ENCODE measurements around the gene LRRTM4. TPM values are rescaled to one million over a fixed set of nuclear protein-coding genes. Genes with fewer than 3 reads are reported as not detected.

The LRRTM4 gene
- polyA plus RNA-seq (2012; rRNA removed) = 0.10 and 0.39 TPM in 2 replicates
- polyA plus RNA-seq (2012; cell fraction: cytosol; rRNA removed) = 0.42 and 0.51 TPM in 2 replicates
- polyA plus RNA-seq (2012; cell fraction: nucleus; rRNA removed) = 0.08 and 0.12 TPM in 2 replicates

- Histone ChIP-seq H3K4me1 (ENCODE audit: control insufficient read depth in 1 of 2, insufficient read depth in 2 of 2, low read depth in 1 of 2, low read length in 1 of 2) (no peaks in the 10 kb centered on the region; a peak in 2 of 4 replicates), H3K4me3 (ENCODE audit: low read depth in 2 of 2, low read length in 1 of 2) (peak within 1 kb of the TSS in 1 of 2 experiments; percentile 51; a peak in 2 of 4 replicates), H3K79me2 (ENCODE audit: insufficient read depth) (no peaks in the 10 kb centered on the region), H4K20me1 (ENCODE audit: insufficient read depth) (no peaks in the 10 kb centered on the region), H2AFZ (ENCODE audit: low read depth) (no peak within 1 kb of the TSS), H3K27me3 (ENCODE audit: insufficient read depth) (no peaks in the 10 kb centered on the region), H3K9me2 (no peaks in the 10 kb centered on the region), H3K9ac (no peak within 1 kb of the TSS), H3F3A (replicated peaks; ENCODE audit: insufficient read depth) (no peaks in the 10 kb centered on the region), H3K4me2 (no peak within 1 kb of the TSS), H3K36me3 (replicated peaks in 1 of 2; ENCODE audit: control insufficient read depth in 1 of 2, insufficient read depth in 2 of 2, low read length in 1 of 2) (no peaks in the 10 kb centered on the region), H3K9me3 (no peaks in the 10 kb centered on the region), H3K27ac (ENCODE audit: low read depth in 2 of 2, low read length in 1 of 2) (peak within 1 kb of the TSS in 1 of 2 experiments; percentile 94; a peak in 2 of 4 replicates)
- DNase-seq = peak; percentile 33
- ChIA-PET CTCF (interaction anchor here (0.6 to 4.7 kb wide), 13 partner anchors 9 to 1881 kb away, joined by 3 to 23 read pairs (median 3); no protein-coding TSS in a partner anchor), POLR2A (interaction anchor here (1.0 to 2.1 kb wide), 3 partner anchors 829 to 1241 kb away, joined by 4 to 7 read pairs (median 5); no protein-coding TSS in a partner anchor)
- 11% methylated on average over 4 of the region's 4 CpGs for WGBS (ENCODE audit: low lambda C conversion rate)
- no peak for TF ChIP-seq CTCF (IDR thresholded peaks at IDR 0.05)
- no peak for TF ChIP-seq ZBTB33 (IDR thresholded peaks at IDR 0.05; ENCODE audit: borderline replicate concordance, low read depth)
- no peak for TF ChIP-seq PBX3 (IDR thresholded peaks at IDR 0.05)
- peak; percentile 85 for TF ChIP-seq RAD21 (IDR thresholded peaks at IDR 0.05; ENCODE audit: low read length)
- TF ChIP-seq TEAD4 (IDR thresholded peaks at IDR 0.05; ENCODE audit: borderline replicate concordance, insufficient read depth) = no peak
- TF ChIP-seq JUND (IDR thresholded peaks at IDR 0.05) = no peak
- TF ChIP-seq YY1 (IDR thresholded peaks at IDR 0.05; ENCODE audit: low read depth) = no peak
- TF ChIP-seq MXI1 (IDR thresholded peaks at IDR 0.05; ENCODE audit: low read depth, low read length) = peak; percentile 46; the same call in 1 of the 2 replicates
- peak; percentile 60 for TF ChIP-seq SMC3 (IDR thresholded peaks at IDR 0.05; ENCODE audit: low read depth, low read length)
- no peak for TF ChIP-seq IRF3 (IDR thresholded peaks at IDR 0.05; ENCODE audit: low read depth, low read length)
- TF ChIP-seq USF2 (IDR thresholded peaks at IDR 0.05; ENCODE audit: borderline replicate concordance, low read depth, low read length) = no peak
- TF ChIP-seq RFX5 (IDR thresholded peaks at IDR 0.05; ENCODE audit: low read length) = peak; percentile 96
- no peak for TF ChIP-seq TAF1 (IDR thresholded peaks at IDR 0.05; ENCODE audit: borderline replicate concordance, low read depth, low read length)
- TF ChIP-seq FOSL2 (IDR thresholded peaks at IDR 0.05; ENCODE audit: borderline replicate concordance, low read depth) = no peak
- no peak for TF ChIP-seq SIN3A (IDR thresholded peaks at IDR 0.05; ENCODE audit: borderline replicate concordance, low read depth, low read length)
- no peak for TF ChIP-seq MEF2A (IDR thresholded peaks at IDR 0.05; ENCODE audit: borderline replicate concordance, low read depth)
- TF ChIP-seq EZH2phosphoT487 (IDR thresholded peaks at IDR 0.05; ENCODE audit: borderline replicate concordance, low read depth) = no peak
- TF ChIP-seq FOXM1 (IDR thresholded peaks at IDR 0.05; ENCODE audit: low read depth) = no peak
- no peak for TF ChIP-seq GATA2 (CRISPR knock-in tag; IDR thresholded peaks at IDR 0.05)
- TF ChIP-seq MAX (IDR thresholded peaks at IDR 0.05; ENCODE audit: low read depth) = no peak
- no peak for TF ChIP-seq CHD2 (IDR thresholded peaks at IDR 0.05; ENCODE audit: low read length, partially characterized antibody)
- TF ChIP-seq FOXJ3 (CRISPR knock-in tag; IDR thresholded peaks at IDR 0.05) = no peak
- TF ChIP-seq POLR2AphosphoS5 (IDR thresholded peaks at IDR 0.05; ENCODE audit: low read depth, low read length) = no peak
Measured at GRCh38 chr2:77521931-77522470, at the start of gene LRRTM4. TSS of gene LRRTM4 (minus strand) at chr2:77522376.

Data from SK-N-SH (cell line).